PC-3 (cell line): ENCODE measurements around the gene C7orf33. TPM values are rescaled to one million over a fixed set of nuclear protein-coding genes. Genes with fewer than 3 reads are reported as not detected.

Experiments
- ATAC-seq: fragments of 200-7000 bp; cut with Tn5 transposase; 2 replicates; pipeline ENCODE4 v1.9.1; 2020; ENCODE audit warnings: mild to moderate bottlenecking, moderate library complexity
- BruUV-seq: library from RNA; stranded (reverse); fragments of 400-500 nt; replicated peaks from 2 replicates; lab custom pipeline; 2021; lab: Mats Ljungman, UMichigan
- CTCF ChIA-PET: fragments of 300-600 bp; sonication (Branson Sonifier 250); formaldehyde crosslinking; loops from one replicate; lab custom pipeline; 2022; ENCODE audit warnings: antibody characterized with exemption; lab: Charles Lee
- POLR2A ChIA-PET: fragments of 300-600 bp; sonication (Branson Sonifier 250); formaldehyde crosslinking; loops from one replicate; lab custom pipeline; 2022; ENCODE audit warnings: antibody characterized with exemption; ENCODE audit not compliant: unreplicated experiment; lab: Charles Lee
- DNase-seq: peaks from one replicate; pipeline ENCODE4 v3.0.0-alpha.2; 2015
- H2AFZ ChIP-seq: fragments of 300-600 bp; sonication (generic); 2 replicates; pipeline ENCODE4 v1.6.0; 2016; ENCODE audit warnings: antibody characterized with exemption, low read length
- H3F3A ChIP-seq: fragments of 300-600 bp; sonication (generic); one replicate; pipeline ENCODE4 v1.6.0; 2017; ENCODE audit warnings: antibody characterized with exemption, low read length, control low read depth, mild to moderate bottlenecking; ENCODE audit not compliant: unreplicated experiment
- H3K27ac ChIP-seq: fragments of 300-600 bp; sonication (generic); 2 replicates; pipeline ENCODE4 v1.5.1; 2016; ENCODE audit warnings: mild to moderate bottlenecking, low read length
- H3K27me3 ChIP-seq: fragments of 300-600 bp; sonication (generic); 2 replicates; pipeline ENCODE4 v1.6.1; 2016; ENCODE audit warnings: low read length, mixed read lengths
- H3K36me3 ChIP-seq: fragments of 300-600 bp; sonication (generic); 2 replicates; pipeline ENCODE4 v1.6.1; 2016; ENCODE audit warnings: low read depth, mixed run types, low read length, mixed read lengths
- H3K4me1 ChIP-seq: fragments of 300-600 bp; sonication (generic); 2 replicates; pipeline ENCODE4 v1.5.1; 2016; ENCODE audit warnings: low read length; ENCODE audit not compliant: insufficient read depth
- H3K4me2 ChIP-seq: fragments of 300-600 bp; sonication (generic); 2 replicates; pipeline ENCODE4 v1.6.0; 2016; ENCODE audit warnings: low read length
- H3K4me3 ChIP-seq: fragments of 300-600 bp; sonication (generic); 2 replicates; pipeline ENCODE4 v1.5.1; 2016; ENCODE audit warnings: mild to moderate bottlenecking, low read length, mixed read lengths
- H3K79me2 ChIP-seq: fragments of 300-600 bp; sonication (generic); 2 replicates; pipeline ENCODE4 v1.6.1; 2017; ENCODE audit warnings: low read length, mixed read lengths
- H3K9ac ChIP-seq: fragments of 300-600 bp; sonication (generic); 2 replicates; pipeline ENCODE4 v1.6.0; 2016; ENCODE audit warnings: mild to moderate bottlenecking, low read length
- H3K9me2 ChIP-seq: fragments of 300-600 bp; sonication (generic); replicated peaks from 2 replicates; pipeline ENCODE4 v1.6.1; 2016; ENCODE audit warnings: mixed run types, low read length, mixed read lengths
- H3K9me3 ChIP-seq: fragments of 300-600 bp; sonication (generic); 2 replicates; pipeline ENCODE4 v1.6.1; 2016; ENCODE audit warnings: low read length, mixed read lengths
- H4K20me1 ChIP-seq: fragments of 300-600 bp; sonication (generic); 2 replicates; pipeline ENCODE4 v1.6.1; 2016; ENCODE audit warnings: low read length, mixed read lengths
- CTCF ChIP-seq: fragments of 300-600 bp; sonication (generic); conservative IDR thresholded peaks from 2 replicates; pipeline ENCODE4 v1.5.1; 2017; ENCODE audit warnings: antibody characterized with exemption, low read depth, mild to moderate bottlenecking, low read length
- EZH2 ChIP-seq: fragments of 300-600 bp; sonication (generic); IDR thresholded peaks from one replicate; pipeline ENCODE4 v1.6.1; 2017; ENCODE audit warnings: antibody characterized with exemption, mild to moderate bottlenecking, low read length; ENCODE audit not compliant: unreplicated experiment
- EZH2phosphoT487 ChIP-seq: fragments of 300-600 bp; sonication (generic); IDR thresholded peaks from 2 replicates; pipeline ENCODE4 v1.6.1; 2018; ENCODE audit warnings: mild to moderate bottlenecking, antibody characterized with exemption, low read length, borderline replicate concordance
- intact Hi-C: fragments of 100-400 bp; cut with micrococcal nuclease; formaldehyde crosslinking; loops from 2 replicates; pipeline ENCODE4 v1.9.0; 2023
- total RNA-seq: library from RNA; depleted of rRNA; stranded (reverse); fragments of >200 nt; gene quantifications from 2 replicates; pipeline ENCODE4 v1.2.3, GENCODE V29; 2014

Gene C7orf33
- total RNA-seq, 1 experiment from 2014 or later: not detected

GRCh38 chr7:148598351-148598750, 7.8 kb downstream of the C7orf33 start:
- H3K9ac ChIP-seq: no peak overlapping the region
- no peaks in the 10 kb centered on the region for H3K9me2 ChIP-seq
- DNase-seq (no peak), ATAC-seq (no peak)
- no peak for TF ChIP-seq CTCF
- TF ChIP-seq EZH2: no peak
- no peak for TF ChIP-seq EZH2phosphoT487
- H3F3A ChIP-seq: no peaks in the 10 kb centered on the region
- H3K4me3 ChIP-seq: no peak overlapping the region
- H3K27ac ChIP-seq: no peak overlapping the region
- no peak overlapping the region for H3K4me2 ChIP-seq
- H3K79me2 ChIP-seq: no peaks in the 10 kb centered on the region
- POLR2A ChIA-PET: no interaction called here
- CTCF ChIA-PET: no interaction called here
- no peak overlapping the region for H2AFZ ChIP-seq
- no peaks in the 10 kb centered on the region for H3K4me1 ChIP-seq
- intact Hi-C loops: no loop called here
- BruUV-seq: no TSS peak
- H4K20me1 ChIP-seq: no peaks in the 10 kb centered on the region
- peaks cover 5% of the 10 kb centered on the region; the same call in 1 of the 2 replicates for H3K9me3 ChIP-seq
- no peaks in the 10 kb centered on the region for H3K36me3 ChIP-seq
- H3K27me3 ChIP-seq: peaks cover 7% of the 10 kb centered on the region; the same call in 1 of the 2 replicates

GRCh38 chr7:148605350-148605749, 14.8 kb downstream of the C7orf33 start:
- no peaks in the 10 kb centered on the region for H3K36me3 ChIP-seq
- POLR2A ChIA-PET: no interaction called here
- no peaks in the 10 kb centered on the region for H3K9me3 ChIP-seq
- DNase-seq (no peak), ATAC-seq (no peak)
- H3K4me3 ChIP-seq: no peak overlapping the region
- CTCF ChIA-PET: no interaction called here
- no peak overlapping the region for H2AFZ ChIP-seq
- TF ChIP-seq EZH2phosphoT487 (no peak), EZH2 (no peak), CTCF (no peak)
- no TSS peak for BruUV-seq
- H3K4me2 ChIP-seq: no peak overlapping the region
- H4K20me1 ChIP-seq: no peaks in the 10 kb centered on the region
- no peak overlapping the region for H3K9ac ChIP-seq
- H3K27ac ChIP-seq: no peak overlapping the region
- H3K79me2 ChIP-seq: no peaks in the 10 kb centered on the region
- no peaks in the 10 kb centered on the region for H3K4me1 ChIP-seq
- H3K27me3 ChIP-seq: peaks cover 7% of the 10 kb centered on the region; the same call in 1 of the 2 replicates
- intact Hi-C loops: no loop called here
- H3F3A ChIP-seq: no peaks in the 10 kb centered on the region
- no peaks in the 10 kb centered on the region for H3K9me2 ChIP-seq

GRCh38 chr7:148607151-148607661, 16.6 kb downstream of the C7orf33 start:
- Histone ChIP-seq H2AFZ (no peak overlapping the region), H3K9me2 (no peaks in the 10 kb centered on the region), H3K9ac (no peak overlapping the region), H3K4me3 (no peak overlapping the region), H3K79me2 (no peaks in the 10 kb centered on the region), H3K4me1 (no peaks in the 10 kb centered on the region), H3K27ac (no peak overlapping the region), H3K4me2 (no peak overlapping the region), H3K36me3 (no peaks in the 10 kb centered on the region), H3K9me3 (no peaks in the 10 kb centered on the region), H4K20me1 (no peaks in the 10 kb centered on the region), H3F3A (no peaks in the 10 kb centered on the region), H3K27me3 (peaks cover 7% of the 10 kb centered on the region; the same call in 1 of the 2 replicates)
- no TSS peak for BruUV-seq
- ATAC-seq (no peak), DNase-seq (no peak)
- no peak for TF ChIP-seq CTCF
- TF ChIP-seq EZH2phosphoT487: no peak
- no peak for TF ChIP-seq EZH2
- intact Hi-C loops: no loop called here
- POLR2A ChIA-PET: no interaction called here
- CTCF ChIA-PET: no interaction called here
